Neural progenitor cell (in vitro differentiated cells): ENCODE data around the gene GIGYF2. TPM values are rescaled to one million over a fixed set of nuclear protein-coding genes. Genes with fewer than 3 reads are reported as not detected.
"Not testable (repeated sequence)": the region's sequence is repeated elsewhere in the genome, so short reads cannot be mapped to it uniquely, and the experiment has no call there.

ENCODE experiments used
- DNase-seq: peaks from one replicate; pipeline ENCODE4 v3.0.0-alpha.2; 2016; ENCODE audit warnings: low spot score
- H2AFZ ChIP-seq: fragments of 200-600 bp; sonication (generic); replicated peaks from 2 replicates; pipeline ENCODE4 v1.6.1; 2016; ENCODE audit warnings: antibody characterized with exemption
- H3F3A ChIP-seq: fragments of 200-600 bp; sonication (generic); 2 replicates; pipeline ENCODE4 v1.6.1; 2016; ENCODE audit warnings: antibody characterized with exemption, low read depth
- H3K27ac ChIP-seq: fragments of 200-600 bp; sonication (generic); 2 replicates; pipeline ENCODE4 v1.5.1; 2016; ENCODE audit warnings: mild to moderate bottlenecking
- H3K27me3 ChIP-seq: fragments of 200-600 bp; sonication (generic); 2 replicates; pipeline ENCODE4 v1.6.1; 2016; ENCODE audit warnings: mild to moderate bottlenecking, moderate library complexity
- H3K36me3 ChIP-seq: fragments of 200-600 bp; sonication (generic); 2 replicates; pipeline ENCODE4 v1.5.1; 2016
- H3K4me1 ChIP-seq: fragments of 200-600 bp; sonication (generic); 2 replicates; pipeline ENCODE4 v1.6.1; 2016; ENCODE audit warnings: mixed run types
- H3K4me2 ChIP-seq: fragments of 200-600 bp; sonication (generic); 2 replicates; pipeline ENCODE4 v1.6.1; 2016
- H3K4me3 ChIP-seq: fragments of 200-600 bp; sonication (generic); 2 replicates; pipeline ENCODE4 v1.5.1; 2016
- H3K79me2 ChIP-seq: fragments of 200-600 bp; sonication (generic); 2 replicates; pipeline ENCODE4 v1.6.1; 2016; ENCODE audit warnings: low read depth
- H3K9ac ChIP-seq: fragments of 200-600 bp; sonication (generic); 2 replicates; pipeline ENCODE4 v1.6.1; 2016
- H3K9me3 ChIP-seq: fragments of 200-600 bp; sonication (generic); 2 replicates; pipeline ENCODE4 v1.5.1; 2016; ENCODE audit warnings: low read depth
- H4K20me1 ChIP-seq: fragments of 200-600 bp; sonication (generic); 2 replicates; pipeline ENCODE4 v1.6.1; 2016; ENCODE audit warnings: low read depth
- H3K27ac Mint-ChIP-seq: 3 replicates; pipeline ENCODE4 v1.8.0; 2021; ENCODE audit warnings: mixed read lengths
- H3K27me3 Mint-ChIP-seq: 2 replicates; pipeline ENCODE4 v1.8.0; 2022; ENCODE audit warnings: low read depth, mild to moderate bottlenecking, inconsistent platforms, moderate library complexity, mixed read lengths; ENCODE audit not compliant: insufficient read depth
- H3K36me3 Mint-ChIP-seq: 3 replicates; pipeline ENCODE4 v1.8.0; 2021; ENCODE audit warnings: mixed read lengths
- H3K4me1 Mint-ChIP-seq: 3 replicates; pipeline ENCODE4 v1.8.0; 2021; ENCODE audit warnings: mixed read lengths
- H3K4me3 Mint-ChIP-seq: 3 replicates; pipeline ENCODE4 v1.8.0; 2021; ENCODE audit warnings: mild to moderate bottlenecking, moderate library complexity, mixed read lengths
- H3K9me3 Mint-ChIP-seq: 3 replicates; pipeline ENCODE4 v1.8.0; 2020; ENCODE audit warnings: mixed read lengths
- EZH2 ChIP-seq: fragments of 200-600 bp; sonication (generic); IDR thresholded peaks from 2 replicates; pipeline ENCODE4 v1.6.1; 2017; ENCODE audit warnings: antibody characterized with exemption, mild to moderate bottlenecking, moderate library complexity
- EZH2phosphoT487 ChIP-seq: fragments of 200-600 bp; sonication (generic); IDR thresholded peaks from 2 replicates; pipeline ENCODE4 v1.6.1; 2017; ENCODE audit warnings: antibody characterized with exemption
- total RNA-seq: library from RNA; depleted of rRNA; stranded (reverse); fragments of >200 nt; gene quantifications from 2 replicates; pipeline ENCODE4 v1.2.3, GENCODE V29; 2015; ENCODE audit warnings: low replicate concordance
- TF ChIP-seq, protein P1 (sequence below): fragments of 200-600 bp; sonication (generic); IDR thresholded peaks from 2 replicates; pipeline ENCODE4 v1.5.1; 2017; ENCODE audit warnings: antibody characterized with exemption, mild to moderate bottlenecking

GIGYF2 gene
- total RNA-seq, 1 donor from 2014 or later, result 76.3 TPM

DNA sequence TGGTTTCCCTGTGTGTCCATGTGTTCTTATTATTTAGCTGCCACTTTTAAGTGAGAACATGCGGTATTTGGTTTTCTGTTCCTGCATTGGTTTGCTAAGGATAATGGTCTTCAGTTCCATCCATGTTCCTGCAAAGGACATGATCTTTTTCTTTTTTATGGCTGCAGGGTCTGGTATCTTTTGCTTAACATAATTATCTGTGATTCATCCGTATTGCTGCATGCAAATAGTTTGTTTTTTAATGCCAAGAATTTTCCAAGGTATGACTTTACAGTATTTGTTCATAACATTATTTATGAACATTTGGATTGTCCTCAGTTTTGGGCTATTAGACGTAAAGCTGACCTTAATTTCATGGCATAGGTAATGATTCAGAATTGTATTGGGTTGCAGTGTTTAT, 17.8 kb downstream of the GIGYF2 start:
- Histone ChIP-seq H3K27me3 (no peaks in the 10 kb centered on the region), H3K79me2 (peaks cover 100% of the 10 kb centered on the region), H3K36me3 (peaks cover 13% of the 10 kb centered on the region), H3K27ac (no peak overlapping the region), H2AFZ (no peak overlapping the region), H3K9ac (no peak overlapping the region), H3K4me1 (no peaks in the 10 kb centered on the region), H3K4me2 (no peak overlapping the region), H3F3A (no peaks in the 10 kb centered on the region), H3K4me3 (no peak overlapping the region), H4K20me1 (peaks cover 45% of the 10 kb centered on the region), H3K9me3 (no peaks in the 10 kb centered on the region)
- TF ChIP-seq, protein P1, sequence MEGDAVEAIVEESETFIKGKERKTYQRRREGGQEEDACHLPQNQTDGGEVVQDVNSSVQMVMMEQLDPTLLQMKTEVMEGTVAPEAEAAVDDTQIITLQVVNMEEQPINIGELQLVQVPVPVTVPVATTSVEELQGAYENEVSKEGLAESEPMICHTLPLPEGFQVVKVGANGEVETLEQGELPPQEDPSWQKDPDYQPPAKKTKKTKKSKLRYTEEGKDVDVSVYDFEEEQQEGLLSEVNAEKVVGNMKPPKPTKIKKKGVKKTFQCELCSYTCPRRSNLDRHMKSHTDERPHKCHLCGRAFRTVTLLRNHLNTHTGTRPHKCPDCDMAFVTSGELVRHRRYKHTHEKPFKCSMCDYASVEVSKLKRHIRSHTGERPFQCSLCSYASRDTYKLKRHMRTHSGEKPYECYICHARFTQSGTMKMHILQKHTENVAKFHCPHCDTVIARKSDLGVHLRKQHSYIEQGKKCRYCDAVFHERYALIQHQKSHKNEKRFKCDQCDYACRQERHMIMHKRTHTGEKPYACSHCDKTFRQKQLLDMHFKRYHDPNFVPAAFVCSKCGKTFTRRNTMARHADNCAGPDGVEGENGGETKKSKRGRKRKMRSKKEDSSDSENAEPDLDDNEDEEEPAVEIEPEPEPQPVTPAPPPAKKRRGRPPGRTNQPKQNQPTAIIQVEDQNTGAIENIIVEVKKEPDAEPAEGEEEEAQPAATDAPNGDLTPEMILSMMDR, result no peak
- TF ChIP-seq EZH2 (no peak), EZH2phosphoT487 (no peak)
- H3K27ac Mint-ChIP-seq, result no peak overlapping the region
- H3K9me3 Mint-ChIP-seq, result no peaks in the 10 kb centered on the region
- DNase-seq, result no peak
- no peaks in the 10 kb centered on the region for H3K27me3 Mint-ChIP-seq
- no peak overlapping the region for H3K4me3 Mint-ChIP-seq
- H3K36me3 Mint-ChIP-seq, result peaks cover 33% of the 10 kb centered on the region
- no peaks in the 10 kb centered on the region for H3K4me1 Mint-ChIP-seq

DNA sequence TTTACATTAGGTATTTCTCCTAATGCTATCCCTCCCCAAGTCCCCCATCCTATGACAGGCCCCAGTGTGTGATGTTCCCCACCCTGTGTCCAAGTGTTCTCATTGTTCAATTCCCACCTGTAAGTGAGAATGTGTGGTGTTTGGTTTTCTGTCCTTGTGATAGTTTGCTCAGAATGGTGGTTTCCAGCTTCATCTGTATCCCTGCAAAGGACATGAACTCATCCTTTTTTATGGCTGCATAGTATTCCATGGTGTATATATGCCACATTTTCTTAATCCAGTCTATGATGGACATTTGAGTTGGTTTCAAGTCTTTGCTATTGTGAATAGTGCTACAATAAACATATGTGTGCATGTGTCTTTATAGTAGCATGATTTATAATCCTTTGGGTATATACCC, 22.9 kb downstream of the GIGYF2 start:
- H3K27me3 Mint-ChIP-seq, result not testable (repeated sequence)

GRCh38 chr2:232721261-232721660, 24.1 kb downstream of the GIGYF2 start:
- TF ChIP-seq EZH2, result no peak
- no peak for TF ChIP-seq EZH2phosphoT487
- TF ChIP-seq, protein P1, result no peak
- Mint-ChIP-seq H3K27ac (no peak overlapping the region), H3K4me1 (peaks cover 4% of the 10 kb centered on the region), H3K36me3 (peaks cover 43% of the 10 kb centered on the region), H3K27me3 (no peaks in the 10 kb centered on the region), H3K4me3 (no peak overlapping the region), H3K9me3 (no peaks in the 10 kb centered on the region)
- no peak overlapping the region for H3K9ac ChIP-seq
- peaks cover 93% of the 10 kb centered on the region for H3K79me2 ChIP-seq
- H3K4me3 ChIP-seq, result no peak overlapping the region
- no peak overlapping the region for H2AFZ ChIP-seq
- H3F3A ChIP-seq, result no peaks in the 10 kb centered on the region
- no peak overlapping the region for H3K27ac ChIP-seq
- no peak for DNase-seq
- no peaks in the 10 kb centered on the region for H3K27me3 ChIP-seq
- no peaks in the 10 kb centered on the region for H3K4me1 ChIP-seq
- peaks cover 69% of the 10 kb centered on the region for H4K20me1 ChIP-seq
- H3K4me2 ChIP-seq, result no peak overlapping the region
- H3K36me3 ChIP-seq, result peaks cover 9% of the 10 kb centered on the region
- H3K9me3 ChIP-seq, result no peaks in the 10 kb centered on the region

More for the DNA sequence above, 22.9 kb downstream of the GIGYF2 start:
- H3K9me3 Mint-ChIP-seq, H3K4me2 ChIP-seq, DNase-seq, H3K4me3 ChIP-seq, H3K9ac ChIP-seq, H3K27ac ChIP-seq, H3K4me1 ChIP-seq, H3K36me3 ChIP-seq, H2AFZ ChIP-seq, H3K4me3 Mint-ChIP-seq, H3K9me3 ChIP-seq, H3F3A ChIP-seq, H3K4me1 Mint-ChIP-seq, H3K27me3 ChIP-seq, H3K27ac Mint-ChIP-seq: not testable (repeated sequence)
- Histone ChIP-seq H3K79me2 (peaks cover 93% of the 10 kb centered on the region), H4K20me1 (peaks cover 69% of the 10 kb centered on the region)
- peaks cover 39% of the 10 kb centered on the region for H3K36me3 Mint-ChIP-seq

GRCh38 chr2:232721882-232722281, 24.8 kb downstream of the GIGYF2 start:
- Histone ChIP-seq H4K20me1 (peaks cover 71% of the 10 kb centered on the region), H3K9ac (no peak overlapping the region), H3K9me3 (no peaks in the 10 kb centered on the region), H3K4me3 (no peak overlapping the region), H3K27me3 (no peaks in the 10 kb centered on the region), H3K4me1 (no peaks in the 10 kb centered on the region), H3K4me2 (no peak overlapping the region), H3K27ac (no peak overlapping the region), H2AFZ (no peak overlapping the region), H3K79me2 (peaks cover 93% of the 10 kb centered on the region), H3F3A (no peaks in the 10 kb centered on the region), H3K36me3 (peaks cover 9% of the 10 kb centered on the region)
- Mint-ChIP-seq H3K27ac (no peak overlapping the region), H3K4me1 (peaks cover 4% of the 10 kb centered on the region), H3K36me3 (peaks cover 40% of the 10 kb centered on the region), H3K9me3 (no peaks in the 10 kb centered on the region), H3K27me3 (no peaks in the 10 kb centered on the region), H3K4me3 (no peak overlapping the region)
- TF ChIP-seq EZH2phosphoT487 (no peak), EZH2 (no peak)
- TF ChIP-seq, protein P1, result no peak
- DNase-seq, result no peak
